Keratinocyte (primary cell): ENCODE measurements around the gene CHML. TPM values are rescaled to one million over a fixed set of nuclear protein-coding genes. Genes with fewer than 3 reads are reported as not detected.
"Not testable (repeated sequence)": the region's sequence is repeated elsewhere in the genome, so short reads cannot be mapped to it uniquely, and the experiment has no call there.

Experiments
- DNase-seq: peaks from one replicate; pipeline ENCODE4 v3.0.0-alpha.2; 2011; ENCODE audit warnings: low read depth, missing footprints, low spot score
- FAIRE-seq: peaks from 2 replicates; lab custom pipeline; 2011; peaks lifted over from hg19 to GRCh38; lab: Jason Lieb, UNC
- H2AFZ ChIP-seq: 2 replicates; pipeline ENCODE4 v1.6.0; 2012; ENCODE audit warnings: low read length, control low read depth, inconsistent platforms; ENCODE audit not compliant: control insufficient read depth
- H3K27ac ChIP-seq: 2 replicates; pipeline ENCODE4 v1.5.1; 2011; ENCODE audit warnings: low read length; ENCODE audit not compliant: control insufficient read depth, insufficient read depth
- H3K27me3 ChIP-seq: 3 replicates; pipeline ENCODE4 v1.6.0; 2011; ENCODE audit warnings: low read length; ENCODE audit not compliant: control insufficient read depth, insufficient read depth; ENCODE audit errors: extremely low read depth
- H3K36me3 ChIP-seq, 2 experiments: 2 replicates in 1 of 2; 3 replicates in 1 of 2; pipeline ENCODE4 v1.5.1; 2011; ENCODE audit warnings: low read length in 2 of 2, mild to moderate bottlenecking in 1 of 2; ENCODE audit not compliant: control insufficient read depth in 2 of 2, insufficient read depth in 2 of 2; ENCODE audit errors: extremely low read depth in 1 of 2
- H3K4me1 ChIP-seq: 3 replicates; pipeline ENCODE4 v1.5.1; 2011; ENCODE audit warnings: low read length; ENCODE audit not compliant: control insufficient read depth, insufficient read depth; ENCODE audit errors: extremely low read depth
- H3K4me2 ChIP-seq: 3 replicates; pipeline ENCODE4 v1.6.0; 2011; ENCODE audit warnings: low read depth, low read length; ENCODE audit not compliant: control insufficient read depth, insufficient read depth; ENCODE audit errors: extremely low read depth
- H3K4me3 ChIP-seq, 3 experiments: fragments of 200-600 bp in 1 of 3; sonication (generic) in 1 of 3; 2 replicates in 2 of 3; 3 replicates in 1 of 3; pipeline ENCODE4 v1.5.1; 2011 to 2016; ENCODE audit warnings: low read length in 3 of 3, mild to moderate bottlenecking in 3 of 3, control low read depth in 2 of 3, inconsistent platforms in 1 of 3, low read depth in 1 of 3, mixed read lengths in 1 of 3, mixed run types in 1 of 3, moderate library complexity in 1 of 3; ENCODE audit not compliant: control insufficient read depth in 2 of 3, insufficient read depth in 2 of 3; ENCODE audit errors: extremely low read depth in 1 of 3
- H3K79me2 ChIP-seq: 2 replicates; pipeline ENCODE4 v1.6.0; 2012; ENCODE audit warnings: low read length; ENCODE audit not compliant: control insufficient read depth, insufficient read depth
- H3K9ac ChIP-seq: 3 replicates; pipeline ENCODE4 v1.6.0; 2011; ENCODE audit warnings: low read length; ENCODE audit not compliant: control insufficient read depth, insufficient read depth; ENCODE audit errors: extremely low read depth
- H3K9me1 ChIP-seq: 3 replicates; pipeline ENCODE4 v1.6.0; 2011; ENCODE audit warnings: low read length; ENCODE audit not compliant: control insufficient read depth, insufficient read depth; ENCODE audit errors: extremely low read depth
- H3K9me3 ChIP-seq: 2 replicates; pipeline ENCODE4 v1.5.1; 2012; ENCODE audit warnings: low read depth, low read length; ENCODE audit not compliant: control insufficient read depth
- H4K20me1 ChIP-seq: 3 replicates; pipeline ENCODE4 v1.6.0; 2011; ENCODE audit warnings: low read length; ENCODE audit not compliant: control insufficient read depth, insufficient read depth; ENCODE audit errors: extremely low read depth
- CTCF ChIP-seq, 3 experiments: IDR thresholded peaks in 1 of 3; conservative IDR thresholded peaks in 1 of 3; optimal IDR thresholded peaks in 1 of 3; 2 replicates in 2 of 3; 3 replicates in 1 of 3; pipeline versions ENCODE3 to v1.5.1; 2011; ENCODE audit warnings: low read length in 3 of 3, mild to moderate bottlenecking in 3 of 3, moderate library complexity in 2 of 3, control low read depth in 1 of 3, inconsistent platforms in 1 of 3; ENCODE audit not compliant: insufficient read depth in 2 of 3; ENCODE audit errors: extremely low read depth in 1 of 3
- EZH2 ChIP-seq: IDR thresholded peaks from one replicate; pipeline ENCODE4 v1.6.1; 2012; ENCODE audit warnings: inconsistent platforms, mild to moderate bottlenecking, low read length, moderate library complexity
- dilution Hi-C: fragments of 300-500 bp; cut with MboI; formaldehyde crosslinking; loops from one replicate; pipeline ENCODE4 v1.7.0; 2020; ENCODE audit warnings: low sequenced_read_pairs; ENCODE audit not compliant: extremely low pct_ligation_motif_present
- polyA plus RNA-seq, 5 experiments: library from polyadenylated mRNA; depleted of rRNA in 3 of 5; stranded (reverse) in 3 of 5; stranded (forward) in 1 of 5; unstranded in 1 of 5; fragments of >200 nt; gene quantifications; 1 replicate in 1 of 5; 2 replicates in 3 of 5; 3 replicates in 1 of 5; pipeline versions ENCODE4 v1.2.1 to v1.2.3, GENCODE V29; 2011 to 2012; ENCODE audit warnings: missing spikeins in 2 of 5, low read depth in 1 of 5, low replicate concordance in 1 of 5

CHML gene
- polyA plus RNA-seq, 1 donor (not counting 4 experiments of a cell fraction or from before 2014, with no cell fraction given): 8.3 TPM

GRCh38 chr1:241660424-241660972 lies 20.3 kb upstream of the CHML start:
- H3K36me3 ChIP-seq: no peaks in the 10 kb centered on the region
- H2AFZ ChIP-seq: no peak overlapping the region
- no peak overlapping the region for H3K4me3 ChIP-seq
- DNase-seq (no peak), FAIRE-seq (no peak)
- H3K9me1 ChIP-seq: no peaks in the 10 kb centered on the region
- H3K27ac ChIP-seq: no peak overlapping the region
- no peak overlapping the region for H3K9ac ChIP-seq
- dilution Hi-C loops: no loop called here
- TF ChIP-seq CTCF (optimal IDR thresholded peaks at IDR 0.05 in 1 of 3, IDR thresholded peaks at IDR 0.05 in 1 of 3, conservative IDR thresholded peaks at IDR 0.05 in 1 of 3; ENCODE audit: extremely low read depth in 1 of 3, insufficient read depth in 2 of 3, low read length in 3 of 3): no peak
- TF ChIP-seq EZH2: no peak
- H3K27me3 ChIP-seq: no peaks in the 10 kb centered on the region
- no peaks in the 10 kb centered on the region for H4K20me1 ChIP-seq
- no peaks in the 10 kb centered on the region for H3K79me2 ChIP-seq
- no peaks in the 10 kb centered on the region for H3K9me3 ChIP-seq
- H3K4me1 ChIP-seq: no peaks in the 10 kb centered on the region
- no peak overlapping the region for H3K4me2 ChIP-seq

GRCh38 chr1:241659016-241659415 lies 18.8 kb upstream of the CHML start:
- H3K4me2 ChIP-seq, H3K4me3 ChIP-seq, FAIRE-seq, H3K79me2 ChIP-seq, H3K27me3 ChIP-seq, DNase-seq, H2AFZ ChIP-seq, H3K27ac ChIP-seq, H3K36me3 ChIP-seq, H3K9me3 ChIP-seq, H4K20me1 ChIP-seq, dilution Hi-C loops, H3K9me1 ChIP-seq, H3K4me1 ChIP-seq, H3K9ac ChIP-seq: not testable (repeated sequence)
